ENCODE results near the gene MTIF3. TPM values are rescaled to one million over a fixed set of nuclear protein-coding genes. Genes with fewer than 3 reads are reported as not detected.

MTIF3 gene
- polyA plus RNA-seq, 1 of the 3 experiments (the other 2 are of a cell fraction) = 29.5 TPM

DNA sequence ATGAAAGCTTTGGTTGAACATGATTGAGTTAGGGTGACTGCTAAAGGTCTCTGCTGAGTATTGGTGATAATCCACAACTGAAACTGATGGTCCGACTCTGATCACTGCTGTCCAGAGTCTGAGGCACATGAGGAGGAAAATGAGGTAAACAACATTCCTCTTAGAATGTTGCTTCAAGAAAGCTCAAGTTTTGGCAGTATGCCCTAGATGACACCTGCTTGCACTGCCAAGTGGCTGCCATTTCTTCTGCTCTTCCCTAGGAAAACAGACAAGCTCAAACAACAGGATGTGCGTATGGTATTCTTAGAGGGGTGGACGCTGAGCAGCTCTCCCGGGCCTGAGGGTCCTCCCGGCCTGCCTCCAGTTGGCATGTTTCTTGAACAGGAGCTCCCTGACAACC, 15.2 kb upstream of the MTIF3 start:
- H3K27ac ChIP-seq (ENCODE audit: low read depth in 2 of 2, low read length in 1 of 2) = no peak overlapping the region
- H3K4me2 ChIP-seq = no peak overlapping the region
- H3K27me3 ChIP-seq (ENCODE audit: insufficient read depth) = peaks cover 8% of the 10 kb centered on the region; the same call in 1 of the 2 replicates
- H3F3A ChIP-seq (replicated peaks; ENCODE audit: insufficient read depth) = no peaks in the 10 kb centered on the region
- H3K79me2 ChIP-seq (ENCODE audit: insufficient read depth) = no peaks in the 10 kb centered on the region
- H3K4me3 ChIP-seq (ENCODE audit: low read depth in 2 of 2, low read length in 1 of 2) = no peak overlapping the region
- 36% methylated on average over 5 of the region's 5 CpGs for WGBS (ENCODE audit: low lambda C conversion rate)
- no peaks in the 10 kb centered on the region for H3K9me3 ChIP-seq
- TF ChIP-seq, protein P1, sequence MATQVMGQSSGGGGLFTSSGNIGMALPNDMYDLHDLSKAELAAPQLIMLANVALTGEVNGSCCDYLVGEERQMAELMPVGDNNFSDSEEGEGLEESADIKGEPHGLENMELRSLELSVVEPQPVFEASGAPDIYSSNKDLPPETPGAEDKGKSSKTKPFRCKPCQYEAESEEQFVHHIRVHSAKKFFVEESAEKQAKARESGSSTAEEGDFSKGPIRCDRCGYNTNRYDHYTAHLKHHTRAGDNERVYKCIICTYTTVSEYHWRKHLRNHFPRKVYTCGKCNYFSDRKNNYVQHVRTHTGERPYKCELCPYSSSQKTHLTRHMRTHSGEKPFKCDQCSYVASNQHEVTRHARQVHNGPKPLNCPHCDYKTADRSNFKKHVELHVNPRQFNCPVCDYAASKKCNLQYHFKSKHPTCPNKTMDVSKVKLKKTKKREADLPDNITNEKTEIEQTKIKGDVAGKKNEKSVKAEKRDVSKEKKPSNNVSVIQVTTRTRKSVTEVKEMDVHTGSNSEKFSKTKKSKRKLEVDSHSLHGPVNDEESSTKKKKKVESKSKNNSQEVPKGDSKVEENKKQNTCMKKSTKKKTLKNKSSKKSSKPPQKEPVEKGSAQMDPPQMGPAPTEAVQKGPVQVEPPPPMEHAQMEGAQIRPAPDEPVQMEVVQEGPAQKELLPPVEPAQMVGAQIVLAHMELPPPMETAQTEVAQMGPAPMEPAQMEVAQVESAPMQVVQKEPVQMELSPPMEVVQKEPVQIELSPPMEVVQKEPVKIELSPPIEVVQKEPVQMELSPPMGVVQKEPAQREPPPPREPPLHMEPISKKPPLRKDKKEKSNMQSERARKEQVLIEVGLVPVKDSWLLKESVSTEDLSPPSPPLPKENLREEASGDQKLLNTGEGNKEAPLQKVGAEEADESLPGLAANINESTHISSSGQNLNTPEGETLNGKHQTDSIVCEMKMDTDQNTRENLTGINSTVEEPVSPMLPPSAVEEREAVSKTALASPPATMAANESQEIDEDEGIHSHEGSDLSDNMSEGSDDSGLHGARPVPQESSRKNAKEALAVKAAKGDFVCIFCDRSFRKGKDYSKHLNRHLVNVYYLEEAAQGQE (IDR thresholded peaks at IDR 0.05; ENCODE audit: low read depth, low read length) = no peak
- no peak for TF ChIP-seq TAF1 (IDR thresholded peaks at IDR 0.05; ENCODE audit: borderline replicate concordance, low read depth, low read length)
- TF ChIP-seq, protein P2, sequence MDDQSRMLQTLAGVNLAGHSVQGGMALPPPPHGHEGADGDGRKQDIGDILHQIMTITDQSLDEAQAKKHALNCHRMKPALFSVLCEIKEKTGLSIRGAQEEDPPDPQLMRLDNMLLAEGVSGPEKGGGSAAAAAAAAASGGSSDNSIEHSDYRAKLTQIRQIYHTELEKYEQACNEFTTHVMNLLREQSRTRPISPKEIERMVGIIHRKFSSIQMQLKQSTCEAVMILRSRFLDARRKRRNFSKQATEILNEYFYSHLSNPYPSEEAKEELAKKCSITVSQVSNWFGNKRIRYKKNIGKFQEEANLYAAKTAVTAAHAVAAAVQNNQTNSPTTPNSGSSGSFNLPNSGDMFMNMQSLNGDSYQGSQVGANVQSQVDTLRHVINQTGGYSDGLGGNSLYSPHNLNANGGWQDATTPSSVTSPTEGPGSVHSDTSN (IDR thresholded peaks at IDR 0.05) = no peak
- TF ChIP-seq NFIC (IDR thresholded peaks at IDR 0.05; ENCODE audit: borderline replicate concordance) = no peak
- no peak for TF ChIP-seq GABPA (IDR thresholded peaks at IDR 0.05; ENCODE audit: low read depth)
- TF ChIP-seq EZH2phosphoT487 (IDR thresholded peaks at IDR 0.05; ENCODE audit: borderline replicate concordance, low read depth) = no peak
- TF ChIP-seq GATA2 (CRISPR knock-in tag; IDR thresholded peaks at IDR 0.05) = no peak
- H3K36me3 ChIP-seq (replicated peaks in 1 of 2; ENCODE audit: control insufficient read depth in 1 of 2, insufficient read depth in 2 of 2, low read length in 1 of 2) = no peaks in the 10 kb centered on the region
- no peak overlapping the region for H3K9ac ChIP-seq
- H3K4me1 ChIP-seq (ENCODE audit: control insufficient read depth in 1 of 2, insufficient read depth in 2 of 2, low read depth in 1 of 2, low read length in 1 of 2) = peaks cover 0 to 3% of the 10 kb centered on the region in 2 experiments; a peak in 1 of 4 replicates
- H4K20me1 ChIP-seq (ENCODE audit: insufficient read depth) = no peaks in the 10 kb centered on the region
- DNase-seq = no peak
- POLR2A ChIA-PET = no interaction called here
- no peaks in the 10 kb centered on the region; the same call in 1 of the 2 replicates for H3K9me2 ChIP-seq
- CTCF ChIA-PET = interaction anchor here (0.7 to 1.3 kb wide), 3 partner anchors 60 to 104 kb away, joined by 3 to 7 read pairs (median 3); no protein-coding TSS in a partner anchor
- no peak overlapping the region for H2AFZ ChIP-seq (ENCODE audit: low read depth)

DNA sequence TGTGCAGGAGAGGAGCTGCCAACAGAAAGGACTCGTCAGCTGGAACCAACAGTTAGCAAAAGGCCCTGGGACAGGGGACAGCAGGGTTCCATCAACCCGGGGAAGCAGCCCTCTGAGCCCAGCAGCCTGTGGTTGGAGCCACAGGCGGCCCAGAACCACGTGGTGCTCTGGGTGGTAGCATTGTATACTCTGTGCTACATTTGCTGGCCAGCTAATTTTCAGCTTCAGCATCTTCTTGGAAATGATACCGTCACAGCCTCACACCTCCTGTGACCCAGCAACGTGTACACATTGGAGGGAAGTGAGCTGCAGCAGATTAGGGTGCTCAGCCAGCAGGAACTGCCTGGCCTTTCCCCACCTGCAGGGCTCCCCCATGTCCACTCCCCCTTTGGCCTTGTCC, 13.1 kb upstream of the MTIF3 start:
- 40% methylated on average over 1 of the region's 6 CpGs for WGBS (ENCODE audit: low lambda C conversion rate)
- CTCF ChIA-PET = interaction anchor here (0.9 to 1.6 kb wide), 2 partner anchors 101 to 363 kb away, joined by 3 to 6 read pairs; no protein-coding TSS in a partner anchor
- POLR2A ChIA-PET = no interaction called here

More for the DNA sequence above, 13.1 kb upstream of the MTIF3 start:
- H3K27ac ChIP-seq (ENCODE audit: low read depth in 2 of 2, low read length in 1 of 2) = no peak overlapping the region
- no peak for TF ChIP-seq RXRA (IDR thresholded peaks at IDR 0.05; ENCODE audit: borderline replicate concordance, low read depth)
- TF ChIP-seq, protein P2 (IDR thresholded peaks at IDR 0.05) = no peak
- no peak for TF ChIP-seq CHD2 (IDR thresholded peaks at IDR 0.05; ENCODE audit: low read length, partially characterized antibody)
- no peak for TF ChIP-seq TAF1 (IDR thresholded peaks at IDR 0.05; ENCODE audit: borderline replicate concordance, low read depth, low read length)
- TF ChIP-seq GABPA (IDR thresholded peaks at IDR 0.05; ENCODE audit: low read depth) = no peak
- no peak for TF ChIP-seq RCOR1 (IDR thresholded peaks at IDR 0.05; ENCODE audit: low read length)
- no peak for TF ChIP-seq JUND (IDR thresholded peaks at IDR 0.05)
- no peak overlapping the region for H3K4me3 ChIP-seq (ENCODE audit: low read depth in 2 of 2, low read length in 1 of 2)
- H3K9me3 ChIP-seq = no peaks in the 10 kb centered on the region
- peaks cover 0 to 3% of the 10 kb centered on the region in 2 experiments; a peak in 1 of 4 replicates for H3K4me1 ChIP-seq (ENCODE audit: control insufficient read depth in 1 of 2, insufficient read depth in 2 of 2, low read depth in 1 of 2, low read length in 1 of 2)
- no peak overlapping the region for H3K4me2 ChIP-seq
- no peaks in the 10 kb centered on the region for H3K36me3 ChIP-seq (replicated peaks in 1 of 2; ENCODE audit: control insufficient read depth in 1 of 2, insufficient read depth in 2 of 2, low read length in 1 of 2)
- no peaks in the 10 kb centered on the region for H3K79me2 ChIP-seq (ENCODE audit: insufficient read depth)
- H2AFZ ChIP-seq (ENCODE audit: low read depth) = no peak overlapping the region
- no peaks in the 10 kb centered on the region for H4K20me1 ChIP-seq (ENCODE audit: insufficient read depth)
- no peaks in the 10 kb centered on the region; the same call in 1 of the 2 replicates for H3K27me3 ChIP-seq (ENCODE audit: insufficient read depth)
- no peak overlapping the region for H3K9ac ChIP-seq
- DNase-seq = no peak
- no peaks in the 10 kb centered on the region; the same call in 1 of the 2 replicates for H3K9me2 ChIP-seq
- no peaks in the 10 kb centered on the region for H3F3A ChIP-seq (replicated peaks; ENCODE audit: insufficient read depth)
